SK-N-MC (cell line): ENCODE results near the gene ANO10.
"Not testable (repeated sequence)": the region's sequence is repeated elsewhere in the genome, so short reads cannot be mapped to it uniquely, and the experiment has no call there.

Source experiments
- DNase-seq: peaks from one replicate; pipeline ENCODE4 v3.0.0-alpha.2; 2011; ENCODE audit warnings: low read depth, low spot score
- H3K27ac ChIP-seq: fragments of 200-600 bp; sonication (generic); 2 replicates; pipeline ENCODE4 v1.5.1; 2016; ENCODE audit warnings: mixed run types
- H3K36me3 ChIP-seq: fragments of 200-600 bp; sonication (generic); 2 replicates; pipeline ENCODE4 v1.6.1; 2017; ENCODE audit warnings: antibody characterized with exemption, low read length, mixed read lengths; ENCODE audit not compliant: insufficient read depth
- H3K4me3 ChIP-seq: fragments of 200-600 bp; sonication (generic); 2 replicates; pipeline ENCODE4 v1.5.1; 2016
- H3K9ac ChIP-seq: fragments of 200-600 bp; sonication (generic); 2 replicates; pipeline ENCODE4 v1.8.0; 2017; ENCODE audit warnings: mixed run types, mixed read lengths; ENCODE audit not compliant: insufficient read length
- H3K9me3 ChIP-seq: fragments of 200-600 bp; sonication (generic); 2 replicates; pipeline ENCODE4 v1.6.1; 2017; ENCODE audit warnings: low read depth, mild to moderate bottlenecking, antibody characterized with exemption, low read length, moderate library complexity, mixed read lengths
- EZH2 ChIP-seq: fragments of 200-600 bp; sonication (generic); IDR thresholded peaks from one replicate; pipeline ENCODE4 v1.6.1; 2017; ENCODE audit warnings: antibody characterized with exemption
- FOXP2 ChIP-seq: optimal IDR thresholded peaks from 2 replicates; pipeline ENCODE3; 2011; ENCODE audit warnings: mild to moderate bottlenecking, moderate library complexity; ENCODE audit not compliant: insufficient read depth; ENCODE audit errors: extremely low read length, control extremely low read depth
- POLR2AphosphoS5 ChIP-seq: IDR thresholded peaks from 2 replicates; pipeline ENCODE4 v1.6.1; 2012; ENCODE audit warnings: mild to moderate bottlenecking, low read depth, low read length, borderline replicate concordance

Gene ANO10

DNA sequence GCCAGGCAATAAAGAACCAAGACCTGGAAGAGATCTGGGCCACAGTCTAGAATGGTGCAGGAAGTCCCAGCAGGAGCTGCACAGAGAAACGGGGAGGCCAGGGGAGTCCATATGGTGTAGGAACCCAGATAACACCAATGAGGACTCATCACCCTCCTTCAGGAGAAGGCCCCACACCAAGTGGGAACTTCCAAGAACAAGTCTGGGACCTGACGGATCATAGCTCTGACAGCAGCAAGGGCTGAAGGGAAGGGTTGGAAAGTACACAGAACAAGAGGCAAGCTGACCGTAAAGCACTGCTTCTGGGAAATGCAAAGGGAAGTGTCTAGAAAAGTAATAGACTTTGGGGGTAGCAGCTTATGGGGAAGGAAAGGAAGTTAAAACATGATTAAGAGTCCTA lies 34.5 kb downstream of the ANO10 start:
- Histone ChIP-seq H3K4me3 (no peak overlapping the region), H3K36me3 (no peaks in the 10 kb centered on the region), H3K9me3 (no peaks in the 10 kb centered on the region), H3K27ac (no peak overlapping the region), H3K9ac (no peak overlapping the region)
- DNase-seq: no peak
- no peak for TF ChIP-seq EZH2
- TF ChIP-seq FOXP2: no peak
- no peak for TF ChIP-seq POLR2AphosphoS5

DNA sequence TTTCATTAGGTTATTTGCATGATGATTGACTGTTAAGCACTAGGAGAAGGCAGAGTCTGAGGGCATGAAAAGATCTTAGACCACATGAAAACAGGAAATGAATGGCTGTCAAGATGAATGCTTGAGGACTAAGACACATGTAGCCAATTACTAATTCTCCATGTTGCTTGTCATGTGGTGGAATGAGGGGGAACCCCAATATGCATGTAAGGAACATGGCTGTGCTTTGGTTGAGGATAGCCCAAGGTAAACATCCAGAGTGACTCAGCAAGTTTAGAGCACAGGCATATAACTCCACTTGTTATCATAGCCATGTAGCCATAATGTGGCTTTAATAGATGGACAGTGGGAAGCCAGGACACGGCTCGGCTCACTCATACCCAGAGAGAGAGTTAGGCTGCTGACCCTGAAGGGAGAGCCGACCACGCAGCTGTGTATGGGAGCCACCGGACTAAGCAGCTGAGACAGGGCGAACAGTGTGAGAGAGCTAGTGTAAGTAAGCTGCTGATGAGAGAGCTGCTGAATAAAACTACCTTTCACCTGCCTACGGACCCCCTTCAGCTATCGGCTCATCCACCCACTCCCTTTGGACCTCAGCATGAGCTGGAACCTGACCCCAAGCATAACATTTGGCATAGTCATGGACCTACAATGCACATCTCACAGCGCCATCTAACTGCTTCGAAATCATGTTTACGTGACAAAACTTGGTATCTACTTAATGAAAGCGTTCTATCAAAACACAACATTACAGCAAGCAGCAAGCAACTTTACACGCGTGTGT lies 37.6 kb downstream of the ANO10 start:
- Histone ChIP-seq H3K27ac (no peak overlapping the region), H3K9me3 (no peaks in the 10 kb centered on the region), H3K36me3 (no peaks in the 10 kb centered on the region), H3K9ac (no peak overlapping the region), H3K4me3 (no peak overlapping the region)
- TF ChIP-seq EZH2 (no peak), POLR2AphosphoS5 (no peak), FOXP2 (no peak)
- DNase-seq: no peak

DNA sequence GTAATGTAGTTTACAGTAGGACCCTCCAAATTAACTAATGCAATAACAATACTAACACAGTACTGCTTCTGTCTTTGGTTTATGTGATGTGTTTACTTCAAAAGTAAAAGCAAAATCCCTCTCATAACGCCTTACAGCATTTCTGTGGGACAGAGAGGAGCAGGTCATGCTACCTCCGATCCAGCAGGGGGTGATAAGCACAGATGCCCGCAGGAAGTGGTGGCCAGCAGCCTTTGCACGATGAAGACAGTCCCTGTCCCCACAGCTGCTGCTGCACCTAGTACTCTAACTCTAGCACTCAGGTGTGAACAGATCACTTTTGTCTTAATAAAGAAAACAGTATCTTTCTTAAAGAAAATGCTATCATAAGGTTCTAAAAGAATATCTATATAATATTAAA lies 38.3 kb downstream of the ANO10 start:
- no peak overlapping the region for H3K9ac ChIP-seq
- H3K27ac ChIP-seq: no peak overlapping the region
- TF ChIP-seq EZH2 (no peak), POLR2AphosphoS5 (no peak), FOXP2 (no peak)
- no peaks in the 10 kb centered on the region for H3K9me3 ChIP-seq
- H3K4me3 ChIP-seq: no peak overlapping the region
- no peak for DNase-seq
- H3K36me3 ChIP-seq: no peaks in the 10 kb centered on the region

DNA sequence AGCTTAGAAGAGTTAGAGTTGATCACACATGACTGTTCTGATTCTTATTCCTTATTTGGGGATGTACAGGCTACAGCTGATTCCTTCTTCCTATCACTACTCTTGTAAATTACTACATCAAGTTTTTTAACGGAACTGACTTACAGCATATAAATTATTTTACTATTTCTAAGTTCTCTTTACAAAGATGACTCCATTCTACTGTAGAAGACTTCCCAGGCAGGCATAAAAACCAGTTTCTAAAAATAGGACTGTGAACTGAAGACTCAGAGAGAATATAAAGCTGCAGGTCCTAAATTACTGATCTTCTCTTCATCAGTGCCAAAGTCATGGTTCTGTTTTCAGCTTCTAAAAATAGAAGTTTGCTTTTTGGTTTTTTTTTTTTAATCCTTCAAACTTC lies 38.9 kb downstream of the ANO10 start:
- TF ChIP-seq EZH2 (no peak), POLR2AphosphoS5 (no peak), FOXP2 (no peak)
- Histone ChIP-seq H3K4me3 (no peak overlapping the region), H3K9ac (no peak overlapping the region), H3K9me3 (no peaks in the 10 kb centered on the region), H3K27ac (no peak overlapping the region), H3K36me3 (no peaks in the 10 kb centered on the region)
- DNase-seq: no peak

DNA sequence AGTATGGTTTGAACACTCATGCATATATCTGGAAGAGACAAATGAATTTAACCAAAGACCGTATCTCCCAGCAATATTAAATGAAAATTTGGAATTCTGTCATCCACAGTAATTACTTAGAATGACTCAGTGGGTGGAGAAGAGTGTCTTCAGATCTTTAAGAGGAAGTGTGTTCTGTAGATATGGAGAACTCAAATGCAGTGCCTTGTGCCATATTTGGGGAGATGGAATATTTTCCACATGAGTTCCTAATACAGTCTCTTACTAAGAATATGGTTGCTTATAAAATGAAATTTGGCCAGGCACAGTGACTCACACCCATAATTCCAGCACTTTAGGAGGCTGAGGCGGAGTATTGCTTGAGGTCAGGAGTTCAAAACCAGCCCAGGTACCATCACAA lies 40.5 kb downstream of the ANO10 start:
- Histone ChIP-seq H3K4me3 (no peak overlapping the region), H3K36me3 (no peaks in the 10 kb centered on the region), H3K9ac (no peak overlapping the region), H3K27ac (no peak overlapping the region), H3K9me3 (no peaks in the 10 kb centered on the region)
- no peak for TF ChIP-seq EZH2
- no peak for TF ChIP-seq FOXP2
- no peak for TF ChIP-seq POLR2AphosphoS5
- no peak for DNase-seq

DNA sequence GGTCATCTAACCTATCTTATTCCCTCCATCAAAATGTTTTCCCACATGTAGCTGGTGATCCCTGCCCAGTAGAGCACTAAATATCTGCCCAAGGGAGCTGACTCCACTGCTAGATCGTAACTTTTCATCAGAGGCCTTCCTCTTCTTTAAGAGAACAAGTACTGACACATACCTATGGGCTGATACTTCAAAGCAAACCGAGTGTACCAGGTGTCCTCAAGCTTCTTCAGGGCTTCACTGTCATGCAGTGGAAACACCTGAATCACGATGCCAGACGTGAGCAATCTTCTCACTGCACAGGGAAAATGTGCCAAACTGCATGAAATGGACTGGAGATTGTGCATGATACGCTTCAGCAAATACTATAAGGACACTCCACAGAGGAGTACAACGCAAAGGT lies 41.6 kb downstream of the ANO10 start:
- H3K27ac ChIP-seq: no peak overlapping the region
- no peaks in the 10 kb centered on the region for H3K36me3 ChIP-seq
- H3K9ac ChIP-seq: no peak overlapping the region
- no peak for DNase-seq
- TF ChIP-seq FOXP2 (no peak), POLR2AphosphoS5 (no peak), EZH2 (no peak)
- no peak overlapping the region for H3K4me3 ChIP-seq
- H3K9me3 ChIP-seq: no peaks in the 10 kb centered on the region

DNA sequence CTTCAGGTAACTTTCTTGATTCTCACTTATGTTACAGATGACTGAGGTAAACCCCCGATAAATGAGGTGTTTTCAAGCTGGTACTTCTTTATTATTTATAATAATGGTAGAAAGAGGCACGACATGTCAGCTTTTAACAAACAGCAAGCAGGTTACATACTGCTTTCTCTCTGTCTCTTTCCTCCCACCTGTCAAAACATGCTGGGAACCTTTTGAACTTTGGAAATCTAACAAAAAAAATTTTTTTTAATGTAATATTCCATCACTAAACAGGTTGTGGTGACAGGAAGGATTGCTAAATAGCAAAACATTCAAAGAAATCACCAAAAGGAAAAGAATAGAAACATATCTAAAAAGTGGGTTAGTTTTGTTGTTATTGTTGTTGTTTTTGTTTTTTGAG lies 48.2 kb downstream of the ANO10 start:
- H3K36me3 ChIP-seq: no peaks in the 10 kb centered on the region
- DNase-seq: no peak
- H3K27ac ChIP-seq: no peak overlapping the region
- TF ChIP-seq POLR2AphosphoS5: no peak
- no peak for TF ChIP-seq EZH2
- TF ChIP-seq FOXP2: no peak
- no peaks in the 10 kb centered on the region for H3K9me3 ChIP-seq
- no peak overlapping the region for H3K4me3 ChIP-seq
- no peak overlapping the region for H3K9ac ChIP-seq

DNA sequence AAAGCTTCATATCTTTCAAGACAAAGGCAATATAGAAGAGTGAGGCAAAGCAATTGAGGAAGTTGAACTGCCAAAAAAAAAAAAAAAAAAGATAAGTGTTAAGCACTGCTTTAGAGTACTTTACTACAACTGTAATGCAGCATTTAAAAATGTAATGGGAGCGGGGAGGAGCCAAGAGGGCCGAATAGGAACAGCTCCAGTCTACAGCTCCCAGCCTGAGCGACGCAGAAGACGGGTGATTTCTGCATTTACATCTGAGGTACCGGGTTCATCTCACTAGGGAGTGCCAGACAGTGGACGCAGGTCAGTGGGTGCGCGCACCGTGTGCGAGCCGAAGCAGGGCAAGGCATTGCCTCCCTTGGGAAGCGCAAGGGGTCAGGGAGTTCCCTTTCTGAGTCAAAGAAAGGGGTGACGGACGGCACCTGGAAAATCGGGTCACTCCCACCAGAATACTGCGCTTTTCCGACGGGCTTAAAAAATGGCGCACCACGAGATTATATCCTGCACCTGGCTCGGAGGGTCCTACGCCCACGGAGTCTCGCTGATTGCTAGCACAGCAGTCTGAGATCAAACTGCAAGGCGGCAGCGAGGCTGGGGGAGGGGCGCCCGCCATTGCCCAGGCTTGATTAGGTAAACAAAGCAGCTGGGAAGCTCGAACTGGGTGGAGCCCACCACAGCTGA lies 56.0 kb downstream of the ANO10 start:
- not testable (repeated sequence) for DNase-seq, H3K9ac ChIP-seq, H3K4me3 ChIP-seq, H3K9me3 ChIP-seq, H3K36me3 ChIP-seq, H3K27ac ChIP-seq

DNA sequence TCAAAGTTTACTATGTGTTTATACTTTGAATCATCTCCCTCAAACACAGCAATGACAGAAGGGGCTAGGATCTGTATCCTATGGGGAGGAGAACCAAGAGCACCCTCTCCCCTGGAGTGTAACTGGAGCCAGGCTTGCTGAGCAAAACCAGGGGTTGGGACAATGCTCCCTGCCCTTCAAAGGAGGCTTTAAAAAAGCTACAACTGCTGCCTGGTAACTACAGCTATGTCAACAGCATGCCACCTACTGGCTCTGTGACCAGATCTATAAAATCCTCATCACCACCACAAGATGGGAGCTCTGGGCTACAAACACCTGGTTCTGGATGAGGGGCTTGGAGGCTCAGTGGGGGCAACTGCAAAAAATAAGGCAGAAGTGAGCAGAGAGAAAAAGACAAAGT lies 61.9 kb downstream of the ANO10 start:
- no peaks in the 10 kb centered on the region for H3K36me3 ChIP-seq
- no peak overlapping the region for H3K27ac ChIP-seq
- TF ChIP-seq EZH2 (no peak), FOXP2 (no peak), POLR2AphosphoS5 (no peak)
- no peak overlapping the region for H3K4me3 ChIP-seq
- no peak for DNase-seq
- H3K9ac ChIP-seq: no peak overlapping the region
- no peaks in the 10 kb centered on the region for H3K9me3 ChIP-seq
